Endothelial cell of umbilical vein (primary cell): ENCODE measurements around the gene CBX5. TPM values are rescaled to one million over a fixed set of nuclear protein-coding genes. Genes with fewer than 3 reads are reported as not detected.

Experiments
- BruUV-seq: library from RNA; stranded (reverse); fragments of 400-500 nt; replicated peaks from 2 replicates; lab custom pipeline; 2021; lab: Mats Ljungman, UMichigan
- CTCF ChIA-PET: fragments of 300-600, 350-600 bp; sonication (Branson Sonifier 250); formaldehyde crosslinking; loops from one replicate; lab custom pipeline; 2021; ENCODE audit warnings: antibody characterized with exemption, inconsistent platforms; lab: Charles Lee
- POLR2A ChIA-PET: fragments of 300-600, 350-600 bp; sonication (Branson Sonifier 250); formaldehyde crosslinking; loops from one replicate; lab custom pipeline; 2021; ENCODE audit warnings: antibody characterized with exemption, inconsistent platforms; lab: Charles Lee
- DNase-seq: peaks from one replicate; pipeline ENCODE4 v3.0.0-alpha.2; 2011; ENCODE audit warnings: low read depth, low spot score
- FAIRE-seq: peaks from 2 replicates; lab custom pipeline; 2011; peaks lifted over from hg19 to GRCh38; lab: Jason Lieb, UNC
- H2AFZ ChIP-seq: 2 replicates; pipeline ENCODE4 v1.6.0; 2012; ENCODE audit warnings: low read depth, low read length, control low read depth, inconsistent platforms
- H3K27ac ChIP-seq: 2 replicates; pipeline ENCODE4 v1.5.1; 2011; ENCODE audit warnings: low read depth, mild to moderate bottlenecking, control low read depth, low read length, moderate library complexity; ENCODE audit not compliant: insufficient read depth
- H3K27me3 ChIP-seq, 2 experiments: 2 replicates each; pipeline versions ENCODE4 v1.6.0 to v1.6.1; 2011; ENCODE audit warnings: low read length in 2 of 2, mixed read lengths in 1 of 2; ENCODE audit not compliant: control insufficient read depth in 2 of 2, insufficient read depth in 2 of 2
- H3K36me3 ChIP-seq, 2 experiments: 2 replicates in 1 of 2; 3 replicates in 1 of 2; pipeline ENCODE4 v1.5.1; 2011; ENCODE audit warnings: low read length in 2 of 2, mild to moderate bottlenecking in 1 of 2, moderate library complexity in 1 of 2; ENCODE audit not compliant: control insufficient read depth in 2 of 2, insufficient read depth in 2 of 2; ENCODE audit errors: extremely low read depth in 1 of 2
- H3K4me1 ChIP-seq: 3 replicates; pipeline ENCODE4 v1.5.1; 2011; ENCODE audit warnings: mild to moderate bottlenecking, low read length; ENCODE audit not compliant: control insufficient read depth, insufficient read depth; ENCODE audit errors: extremely low read depth
- H3K4me2 ChIP-seq: 2 replicates; pipeline ENCODE4 v1.6.1; 2011; ENCODE audit warnings: low read length, control low read depth, mixed read lengths; ENCODE audit not compliant: insufficient read depth
- H3K4me3 ChIP-seq, 3 experiments: fragments of 200-600 bp in 1 of 3; sonication (generic), shearing (Covaris generic) in 1 of 3; replicated peaks in 1 of 3; 2 replicates each; pipeline ENCODE4 v1.5.1; 2011 to 2016; ENCODE audit warnings: control low read depth in 3 of 3, low read length in 3 of 3, mild to moderate bottlenecking in 2 of 3, inconsistent platforms in 1 of 3, low read depth in 1 of 3, moderate library complexity in 1 of 3; ENCODE audit not compliant: insufficient read depth in 1 of 3
- H3K79me2 ChIP-seq: 2 replicates; pipeline ENCODE4 v1.6.0; 2012; ENCODE audit warnings: low read length, inconsistent platforms; ENCODE audit not compliant: control insufficient read depth, insufficient read depth
- H3K9ac ChIP-seq: replicated peaks from 2 replicates; pipeline ENCODE3; 2011; ENCODE audit warnings: low read length, control low read depth; ENCODE audit not compliant: insufficient read depth; ENCODE audit errors: extremely low read depth
- H3K9me1 ChIP-seq: replicated peaks from 3 replicates; pipeline ENCODE4 v1.6.0; 2011; ENCODE audit warnings: mild to moderate bottlenecking, low read length; ENCODE audit not compliant: control insufficient read depth, insufficient read depth; ENCODE audit errors: extremely low read depth
- H3K9me3 ChIP-seq: replicated peaks from 2 replicates; pipeline ENCODE4 v1.5.1; 2012; ENCODE audit warnings: low read length, inconsistent platforms; ENCODE audit not compliant: control insufficient read depth, insufficient read depth
- H4K20me1 ChIP-seq: replicated peaks from 2 replicates; pipeline ENCODE3; 2011; ENCODE audit warnings: mild to moderate bottlenecking, low read length; ENCODE audit not compliant: control insufficient read depth, insufficient read depth; ENCODE audit errors: extremely low read depth
- CTCF ChIP-seq, 2 donors: IDR thresholded peaks; 1 replicate in 1 of 2; 2 replicates in 1 of 2; pipeline ENCODE4 v1.5.1; 2011; ENCODE audit warnings: low read length in 2 of 2, mild to moderate bottlenecking in 2 of 2, moderate library complexity in 2 of 2, control low read depth in 1 of 2, inconsistent platforms in 1 of 2, low read depth in 1 of 2; ENCODE audit not compliant: insufficient read depth in 1 of 2; ENCODE audit errors: extremely low read depth in 1 of 2
- EZH2 ChIP-seq: IDR thresholded peaks from 2 replicates; pipeline ENCODE4 v1.6.1; 2012; ENCODE audit warnings: borderline replicate concordance, low read depth, mild to moderate bottlenecking, moderate library complexity, low read length, inconsistent platforms; ENCODE audit not compliant: severe bottlenecking
- FOS ChIP-seq: IDR thresholded peaks from 2 replicates; pipeline ENCODE4 v1.6.1; 2011; ENCODE audit warnings: mild to moderate bottlenecking, low read length, moderate library complexity, borderline replicate concordance; ENCODE audit not compliant: insufficient read depth
- GATA2 ChIP-seq: IDR thresholded peaks from 2 replicates; pipeline ENCODE4 v1.7.0; 2011; ENCODE audit warnings: low read depth, mild to moderate bottlenecking, moderate library complexity, mixed read lengths, low read length; ENCODE audit not compliant: insufficient read length, insufficient read depth
- JUN ChIP-seq: IDR thresholded peaks from 2 replicates; pipeline ENCODE4 v1.6.1; 2011; ENCODE audit warnings: borderline replicate concordance, low read depth; ENCODE audit not compliant: insufficient read length, insufficient read depth
- MAX ChIP-seq: IDR thresholded peaks from 2 replicates; pipeline ENCODE4 v1.6.1; 2011; ENCODE audit not compliant: insufficient read depth, insufficient read length
- MYC ChIP-seq: IDR thresholded peaks from one replicate; pipeline ENCODE4 v1.6.1; 2011; ENCODE audit warnings: mild to moderate bottlenecking, low read depth, low read length
- POLR2A ChIP-seq: IDR thresholded peaks from 2 replicates; pipeline ENCODE4 v1.6.1; 2012; ENCODE audit warnings: low read depth, mild to moderate bottlenecking, control low read depth, low read length
- POLR2AphosphoS5 ChIP-seq: IDR thresholded peaks from 2 replicates; pipeline ENCODE4 v1.6.1; 2012; ENCODE audit warnings: low read depth, mild to moderate bottlenecking, control low read depth, low read length, moderate library complexity; ENCODE audit not compliant: insufficient read depth
- dilution Hi-C: fragments of 300-500 bp; cut with MboI; formaldehyde crosslinking; loops from one replicate; pipeline ENCODE4 v1.15.0; 2019; ENCODE audit warnings: low sequenced_read_pairs; ENCODE audit not compliant: extremely low pct_ligation_motif_present
- intact Hi-C: fragments of 100-400 bp; cut with micrococcal nuclease; formaldehyde crosslinking; loops from one replicate; pipeline ENCODE4 v1.10.0; 2022
- polyA plus RNA-seq, 4 experiments: library from polyadenylated mRNA; depleted of rRNA in 3 of 4; stranded (reverse) in 3 of 4; unstranded in 1 of 4; fragments of >200 nt; gene quantifications; 2 replicates each; pipeline versions ENCODE4 v1.2.1 to v1.2.3, GENCODE V29; 2011 to 2012; ENCODE audit warnings: missing spikeins in 1 of 4
- total RNA-seq: library from RNA; stranded (reverse); gene quantifications from 2 replicates; pipeline ENCODE4 v1.2.3, GENCODE V29; 2021

Gene CBX5
- total and polyA plus RNA-seq, 2 donors (not counting 3 experiments of a cell fraction or from before 2014, with no cell fraction given), result 22.8 to 111 TPM

GRCh38 chr12:54204316-54204715 is 75.6 kb downstream of the CBX5 start:
- intact Hi-C loops, result loop anchor here (10.0 kb wide), 1 partner anchor 450 kb away; the partner anchor contains the start of gene CISTR
- Histone ChIP-seq H3K9me3 (no peaks in the 10 kb centered on the region), H3K9me1 (no peaks in the 10 kb centered on the region), H3K4me2 (no peak overlapping the region), H3K4me1 (no peaks in the 10 kb centered on the region), H3K9ac (no peak overlapping the region), H2AFZ (no peak overlapping the region), H3K36me3 (no peaks in the 10 kb centered on the region), H3K4me3 (no peak overlapping the region), H3K27me3 (peaks cover 18 to 29% of the 10 kb centered on the region in 2 experiments), H3K27ac (no peak overlapping the region), H3K79me2 (no peaks in the 10 kb centered on the region), H4K20me1 (no peaks in the 10 kb centered on the region)
- dilution Hi-C loops, result no loop called here
- ChIA-PET POLR2A (no interaction called here), CTCF (interaction anchor here (1.0 to 7.9 kb wide), 5 partner anchors 9 to 219 kb away, joined by 4 to 235 read pairs (median 27); partner anchors contain the start of genes HOXC10 and HOXC8)
- FAIRE-seq, result no peak
- TF ChIP-seq GATA2, result no peak
- TF ChIP-seq MAX, result no peak
- no peak for TF ChIP-seq EZH2
- TF ChIP-seq MYC, result no peak
- no peak for TF ChIP-seq CTCF (IDR thresholded peaks at IDR 0.05; ENCODE audit: extremely low read depth in 1 of 2, insufficient read depth in 1 of 2, low read depth in 1 of 2, low read length in 2 of 2)
- TF ChIP-seq JUN, result no peak
- no peak for TF ChIP-seq POLR2A
- TF ChIP-seq POLR2AphosphoS5, result no peak
- TF ChIP-seq FOS, result no peak
- no TSS peak for BruUV-seq
- no peak for DNase-seq
